Psoas muscle (tissue), 8 donors: ENCODE results near the gene EVX1. TPM values are rescaled to one million over a fixed set of nuclear protein-coding genes. Genes with fewer than 3 reads are reported as not detected.

ENCODE experiments used
- ATAC-seq, 4 donors: fragments of 200-7000 bp; cut with Tn5 transposase; one replicate each; pipeline ENCODE4 v1.9.1; 2020; ENCODE audit warnings: moderate library complexity in 3 of 4, mild to moderate bottlenecking in 2 of 4
- DNase-seq, 2 donors: peaks; one replicate each; pipeline ENCODE4 v3.0.0-alpha.2; 2020
- H3K27ac ChIP-seq: fragments of 200-600 bp; one replicate; pipeline ENCODE4 v1.8.0; 2022
- H3K27me3 ChIP-seq, 3 donors: fragments of 200-600 bp in 1 of 3; one replicate each; pipeline versions ENCODE4 v1.6.1 to v1.8.0; 2013 to 2022; ENCODE audit warnings: low read length in 2 of 3, mild to moderate bottlenecking in 2 of 3, moderate library complexity in 1 of 3; ENCODE audit not compliant: insufficient read depth in 3 of 3
- H3K36me3 ChIP-seq, 2 donors: fragments of 200-600 bp in 1 of 2; one replicate each; pipeline versions ENCODE4 v1.6.1 to v1.8.0; 2013 to 2022; ENCODE audit warnings: low read depth in 1 of 2, mild to moderate bottlenecking in 1 of 2, moderate library complexity in 1 of 2; ENCODE audit not compliant: insufficient read depth in 1 of 2
- H3K4me1 ChIP-seq: fragments of 200-600 bp; one replicate; pipeline ENCODE4 v1.8.0; 2022
- H3K4me3 ChIP-seq: fragments of 200-600 bp; one replicate; pipeline ENCODE4 v1.8.0; 2022; ENCODE audit warnings: mild to moderate bottlenecking
- H3K9me3 ChIP-seq: fragments of 200-600 bp; one replicate; pipeline ENCODE4 v1.8.0; 2022
- WGBS, 3 donors: extraction: QIAGEN DNeasy Blood & Tissue Kit; methylation state at CpG; one replicate each; pipeline versions ENCODE4 v1.1.6 to v1.1.7; 2013; 5-methylcytosine and 5-hydroxymethylcytosine counted together
- intact Hi-C, 2 donors: fragments of 100-400 bp; cut with DNase I; formaldehyde crosslinking; loops; one replicate each; pipeline versions ENCODE4 v1.11.0 to v1.14.2; 2022
- polyA plus RNA-seq, 3 donors: library from polyadenylated mRNA; stranded (reverse); fragments of 200-250 nt; gene quantifications; one replicate each; pipeline ENCODE4 v1.2.3, GENCODE V29; 2013
- total RNA-seq, 4 donors: library from RNA; stranded (reverse); fragmentation: NEBNext Ultra II Directional in 2 of 4; extraction: Animal tissue kit (Norgen Biotek cat#: 25700) in 2 of 4; gene quantifications; one replicate each; pipeline versions ENCODE4 v1.2.1 to v1.2.4, GENCODE V29; 2021 to 2023
- TF ChIP-seq, protein P1 (sequence below): fragments of 200-600 bp; IDR thresholded peaks from one replicate; pipeline ENCODE4 v1.8.0; 2022; ENCODE audit warnings: antibody characterized with exemption
- donor health status: healthy with polysubstance abuse.
- donor health status: DM: no; HTN: no; CAD: no; lungs with moderate emphysema.
- donor health status: Bipolar disorder and iron deficiency.
- donor health status: healthy.
- donor health status: DM: yes; HTN: yes; CAD: no.
- donor health status: DM: no; HTN: no; CAD: no.
- donor health status: DM: no; HTN: no; CAD: no.
- donor health status: DM: yes; HTN: yes; CAD: no.

The EVX1 gene
- total and polyA plus RNA-seq, 7 donors = not detected

- Histone ChIP-seq H3K27me3 (peaks cover 0 to 20% (median 7%) of the 10 kb centered on the region in 3 donors), H3K9me3 (no peaks in the 10 kb centered on the region), H3K4me3 (no peak overlapping the region), H3K27ac (no peak overlapping the region), H3K4me1 (no peaks in the 10 kb centered on the region), H3K36me3 (no peaks in the 10 kb centered on the region)
- intact Hi-C loops = no loop called here
- 76 to 89% (median 84%) methylated on average over 2 of the region's 2 CpGs for WGBS, 3 donors
- ATAC-seq = no peak
- TF ChIP-seq, protein P1, sequence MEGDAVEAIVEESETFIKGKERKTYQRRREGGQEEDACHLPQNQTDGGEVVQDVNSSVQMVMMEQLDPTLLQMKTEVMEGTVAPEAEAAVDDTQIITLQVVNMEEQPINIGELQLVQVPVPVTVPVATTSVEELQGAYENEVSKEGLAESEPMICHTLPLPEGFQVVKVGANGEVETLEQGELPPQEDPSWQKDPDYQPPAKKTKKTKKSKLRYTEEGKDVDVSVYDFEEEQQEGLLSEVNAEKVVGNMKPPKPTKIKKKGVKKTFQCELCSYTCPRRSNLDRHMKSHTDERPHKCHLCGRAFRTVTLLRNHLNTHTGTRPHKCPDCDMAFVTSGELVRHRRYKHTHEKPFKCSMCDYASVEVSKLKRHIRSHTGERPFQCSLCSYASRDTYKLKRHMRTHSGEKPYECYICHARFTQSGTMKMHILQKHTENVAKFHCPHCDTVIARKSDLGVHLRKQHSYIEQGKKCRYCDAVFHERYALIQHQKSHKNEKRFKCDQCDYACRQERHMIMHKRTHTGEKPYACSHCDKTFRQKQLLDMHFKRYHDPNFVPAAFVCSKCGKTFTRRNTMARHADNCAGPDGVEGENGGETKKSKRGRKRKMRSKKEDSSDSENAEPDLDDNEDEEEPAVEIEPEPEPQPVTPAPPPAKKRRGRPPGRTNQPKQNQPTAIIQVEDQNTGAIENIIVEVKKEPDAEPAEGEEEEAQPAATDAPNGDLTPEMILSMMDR = no peak
- DNase-seq = no peak
These were observed 21.2 kb downstream of the EVX1 start for GRCh38 chr7:27263781-27264180.

GRCh38 chr7:27269455-27269854 lies 26.9 kb downstream of the EVX1 start:
- Histone ChIP-seq H3K36me3 (no peaks in the 10 kb centered on the region), H3K9me3 (peaks cover 13% of the 10 kb centered on the region), H3K4me3 (no peak overlapping the region), H3K27ac (no peak overlapping the region), H3K27me3 (peaks cover 0 to 4% (median 2%) of the 10 kb centered on the region in 3 donors), H3K4me1 (no peaks in the 10 kb centered on the region)
- ATAC-seq (no peak), DNase-seq (no peak)
- 78 to 82% (median 80%) methylated on average over 14 of the region's 14 CpGs for WGBS, 3 donors
- TF ChIP-seq, protein P1 = no peak
- intact Hi-C loops = no loop called here

GRCh38 chr7:27271384-27271783 lies 28.8 kb downstream of the EVX1 start:
- intact Hi-C loops = no loop called here
- WGBS, 3 donors = 93 to 97% (median 94%) methylated on average over 1 of the region's 1 CpG

GRCh38 chr7:27277628-27278027 lies 35.0 kb downstream of the EVX1 start:
- DNase-seq = no peak
- Histone ChIP-seq H3K27ac (no peak overlapping the region), H3K4me1 (no peaks in the 10 kb centered on the region), H3K27me3 (no peaks in the 10 kb centered on the region), H3K9me3 (peaks cover 4% of the 10 kb centered on the region), H3K4me3 (no peak overlapping the region), H3K36me3 (no peaks in the 10 kb centered on the region)
- TF ChIP-seq, protein P1 = no peak
- peak in 3 of 4 donors; percentile 40 to 85 (median 72) for ATAC-seq
- WGBS, 3 donors = 7 to 36% (median 23%) methylated on average over 2 of the region's 2 CpGs
- intact Hi-C loops = no loop called here

More at GRCh38 chr7:27271384-27271783, 28.8 kb downstream of the EVX1 start:
- ATAC-seq (no peak), DNase-seq (no peak)
- Histone ChIP-seq H3K4me3 (no peak overlapping the region), H3K36me3 (no peaks in the 10 kb centered on the region), H3K27ac (no peak overlapping the region), H3K4me1 (no peaks in the 10 kb centered on the region), H3K27me3 (peaks cover 0 to 4% (median 2%) of the 10 kb centered on the region in 3 donors), H3K9me3 (peaks cover 13% of the 10 kb centered on the region)
- TF ChIP-seq, protein P1 = no peak

- Histone ChIP-seq H3K9me3 (no peaks in the 10 kb centered on the region), H3K27me3 (peaks cover 0 to 4% (median 0%) of the 10 kb centered on the region in 3 donors), H3K27ac (no peak overlapping the region), H3K36me3 (no peaks in the 10 kb centered on the region), H3K4me3 (no peak overlapping the region), H3K4me1 (no peaks in the 10 kb centered on the region)
- intact Hi-C loops = no loop called here
- DNase-seq (no peak), ATAC-seq (no peak)
- TF ChIP-seq, protein P1 = no peak
- 66 to 77% (median 74%) methylated on average over 3 of the region's 3 CpGs for WGBS, 3 donors
These were observed 41.0 kb downstream of the EVX1 start for GRCh38 chr7:27283558-27283957.
